Measurements from ENCODE around the gene IDH3A.
A peak's percentile ranks its signal among the peaks of the same experiment; 100 is the strongest.
"Not testable (repeated sequence)": the region's sequence is repeated elsewhere in the genome, so short reads cannot be mapped to it uniquely, and the experiment has no call there.

The IDH3A gene

GRCh38 chr15:78129077-78129750 is 19.9 kb upstream of the IDH3A start:
- no peak for DNase-seq (ENCODE audit: low read depth)

- no peak for DNase-seq (ENCODE audit: low read depth)
Measured at GRCh38 chr15:78129751-78130287, 19.3 kb upstream of the IDH3A start.

GRCh38 chr15:78130466-78131294 is 18.5 kb upstream of the IDH3A start:
- no peak for DNase-seq (ENCODE audit: low read depth)

GRCh38 chr15:78131295-78132061 is 17.7 kb upstream of the IDH3A start, which contains the start of gene CIB2:
CIB2 (minus strand) TSS chr15:78131445; CDS start chr15:78131215, 230 bp downstream.
- peak; percentile 54 for DNase-seq (ENCODE audit: low read depth)

GRCh38 chr15:78133801-78134200 is 15.4 kb upstream of the IDH3A start:
- DNase-seq (ENCODE audit: low read depth) = no peak

- DNase-seq (ENCODE audit: low read depth) = no peak
Measured at GRCh38 chr15:78139578-78139977, 9.6 kb upstream of the IDH3A start.

GRCh38 chr15:78140292-78140691 is 8.9 kb upstream of the IDH3A start:
- DNase-seq (ENCODE audit: low read depth) = no peak

- DNase-seq (ENCODE audit: low read depth) = no peak
Measured at GRCh38 chr15:78142332-78142731, 6.8 kb upstream of the IDH3A start.

GRCh38 chr15:78146425-78147154 is 2.6 kb upstream of the IDH3A start:
- DNase-seq (ENCODE audit: low read depth) = no peak

GRCh38 chr15:78147566-78147965 is 1.6 kb upstream of the IDH3A start:
- DNase-seq (ENCODE audit: low read depth) = no peak

- no peak for DNase-seq (ENCODE audit: low read depth)
Measured at GRCh38 chr15:78148392-78149067, 632 bp upstream of the IDH3A start.

- no peak for DNase-seq (ENCODE audit: low read depth)
Measured at GRCh38 chr15:78149805-78150751, 916 bp downstream of the IDH3A start.

GRCh38 chr15:78151075-78151474 is 1.9 kb downstream of the IDH3A start:
- not testable (repeated sequence) for DNase-seq (ENCODE audit: low read depth)

GRCh38 chr15:78154955-78155354 is 5.8 kb downstream of the IDH3A start:
- DNase-seq (ENCODE audit: low read depth) = no peak

- DNase-seq (ENCODE audit: low read depth) = no peak
Measured at GRCh38 chr15:78155355-78155939, 6.3 kb downstream of the IDH3A start.

- no peak for DNase-seq (ENCODE audit: low read depth)
Measured at GRCh38 chr15:78156653-78157052, 7.5 kb downstream of the IDH3A start.

- no peak for DNase-seq (ENCODE audit: low read depth)
Measured at GRCh38 chr15:78157203-78157602, 8.0 kb downstream of the IDH3A start.

- DNase-seq (ENCODE audit: low read depth) = no peak
Measured at GRCh38 chr15:78159395-78159794, 10.2 kb downstream of the IDH3A start.

- DNase-seq (ENCODE audit: low read depth) = no peak
Measured at GRCh38 chr15:78162038-78162437, 12.9 kb downstream of the IDH3A start.

- DNase-seq (ENCODE audit: low read depth) = no peak
Measured at GRCh38 chr15:78164010-78164409, 14.8 kb downstream of the IDH3A start.

All from stimulated activated CD8-positive, alpha-beta memory T cell treated with anti-CD3 and anti-CD28 coated beads, Interleukin-15, amount 100 ng/mL, for 24 hours (primary cell).